Measurements from ENCODE around the gene THAP10.

- no peak for TF ChIP-seq POLR2A (IDR thresholded peaks at IDR 0.05; ENCODE audit: low read length)
- no peak for TF ChIP-seq NFE2L2 (conservative IDR thresholded peaks at IDR 0.05; ENCODE audit: low read length)
- no peak for TF ChIP-seq CHD2 (IDR thresholded peaks at IDR 0.05; ENCODE audit: low read length, partially characterized antibody)
- TF ChIP-seq ZFP36 (IDR thresholded peaks at IDR 0.05; ENCODE audit: borderline replicate concordance, partially characterized antibody), result no peak
- TF ChIP-seq ELK1 (IDR thresholded peaks at IDR 0.05; ENCODE audit: low read depth, low read length), result no peak
Measured at GRCh38 chr15:70912187-70912586, 20.0 kb upstream of the THAP10 start.

Data from A549 (cell line).